ENCODE results near the gene KMT5C.
"Not testable (repeated sequence)": the region's sequence is repeated elsewhere in the genome, so short reads cannot be mapped to it uniquely, and the experiment has no call there.

Gene KMT5C

DNA sequence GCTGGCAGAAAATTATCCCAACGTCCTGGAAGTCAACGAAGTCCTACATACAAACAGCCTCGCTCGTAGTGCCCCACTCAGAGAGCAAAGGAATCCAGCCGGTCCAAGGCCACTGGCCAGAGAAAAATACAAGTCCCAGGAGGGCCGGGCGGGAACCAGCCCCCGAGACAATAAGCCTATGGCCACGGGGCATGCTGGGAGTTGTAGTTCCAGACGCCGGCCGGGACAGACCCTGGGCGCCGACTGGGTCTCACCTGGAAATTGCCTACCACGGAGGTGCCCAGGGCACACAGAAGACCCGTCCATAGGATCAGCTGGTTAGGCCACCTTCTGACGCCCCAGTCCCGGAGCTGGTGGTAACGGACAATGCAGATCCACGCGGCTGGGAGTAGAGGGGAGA is 19.9 kb upstream of the KMT5C start:
- DNase-seq, result no peak

GRCh38 chr19:55320844-55321419 is 18.7 kb upstream of the KMT5C start:
- no peak for DNase-seq

GRCh38 chr19:55321466-55322137 is 18.1 kb upstream of the KMT5C start:
- DNase-seq, result no peak

DNA sequence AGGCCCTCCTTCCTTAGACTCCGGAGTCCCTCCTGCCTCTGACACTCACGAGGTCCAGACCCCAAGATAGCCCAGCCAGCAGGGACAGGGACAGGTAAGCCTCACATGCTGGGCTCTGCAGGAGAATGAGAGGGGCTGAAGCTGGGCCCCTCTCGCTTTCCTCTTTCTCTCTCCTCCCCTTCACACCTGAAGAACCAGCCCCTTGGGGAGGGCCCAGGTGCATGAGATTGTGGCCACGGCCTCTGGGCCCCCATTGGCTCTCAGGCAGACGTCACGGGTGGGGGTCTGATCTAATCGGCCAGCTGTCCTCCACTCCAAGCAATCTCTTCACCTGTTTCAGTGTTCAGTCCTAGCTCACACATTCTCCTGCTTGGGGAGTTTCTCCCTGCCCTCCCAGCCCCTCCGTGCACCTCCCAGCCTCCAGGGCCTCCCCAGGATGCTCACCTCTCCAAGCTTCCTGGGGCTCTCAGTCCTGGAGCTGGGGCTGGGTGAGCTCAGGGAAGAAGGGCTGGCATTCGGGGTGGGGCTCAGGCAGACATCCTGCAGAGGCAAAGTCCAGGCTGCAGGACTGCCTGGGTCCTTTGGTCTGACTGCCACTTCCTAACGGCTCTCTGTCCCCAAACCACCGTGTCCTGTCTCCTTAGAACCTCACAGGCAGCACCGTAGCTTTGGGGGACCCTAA is 17.3 kb upstream of the KMT5C start:
- no peak for DNase-seq

DNA sequence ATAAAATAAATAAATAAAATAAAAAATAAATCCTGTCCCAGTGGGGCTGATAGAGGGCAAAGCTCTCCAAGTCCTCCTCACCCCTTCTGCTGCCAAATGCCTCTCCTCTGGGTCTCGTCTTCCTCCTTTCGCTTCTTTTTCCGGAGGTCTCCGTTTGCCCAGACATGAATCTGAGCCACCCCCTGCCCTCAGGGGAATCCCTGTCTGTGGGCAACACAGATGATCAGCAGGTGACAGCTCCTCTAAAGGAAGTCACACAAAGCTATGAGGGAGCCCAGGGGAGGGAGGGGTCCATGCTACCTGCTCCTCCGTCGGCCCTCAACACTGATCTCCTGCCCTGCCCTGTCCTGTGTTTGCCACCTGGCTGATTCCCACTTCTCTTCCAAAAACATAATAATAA is 15.0 kb upstream of the KMT5C start:
- no peak for DNase-seq

- no peak for DNase-seq
These were observed 14.5 kb upstream of the KMT5C start, which contains the start of gene TMEM150B for GRCh38 chr19:55325172-55325571. TMEM150B (minus strand) TSS chr19:55325341; CDS start chr19:55321036, 4,305 bp downstream.

GRCh38 chr19:55328774-55329318 is 10.8 kb upstream of the KMT5C start:
- not testable (repeated sequence) for DNase-seq

DNA sequence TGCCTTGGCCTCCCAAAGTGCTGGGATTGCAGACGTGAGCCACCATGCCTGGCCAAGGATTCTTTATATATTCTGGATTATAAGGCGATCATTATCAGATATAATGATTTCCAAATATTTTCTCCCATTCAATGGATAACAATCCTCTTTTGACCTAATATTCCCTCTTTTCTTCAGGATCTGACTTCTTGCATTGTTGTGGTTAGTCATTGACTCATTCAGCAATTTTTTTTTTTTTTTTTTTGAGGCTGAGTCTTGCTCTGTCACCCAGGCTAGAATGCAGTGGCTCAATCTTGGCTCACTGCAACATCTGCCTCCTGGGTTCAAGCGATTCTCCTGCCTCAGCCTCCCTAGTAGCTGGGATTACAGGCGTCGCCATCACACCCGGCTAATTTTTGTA is 9.9 kb upstream of the KMT5C start:
- DNase-seq, result not testable (repeated sequence)

DNA sequence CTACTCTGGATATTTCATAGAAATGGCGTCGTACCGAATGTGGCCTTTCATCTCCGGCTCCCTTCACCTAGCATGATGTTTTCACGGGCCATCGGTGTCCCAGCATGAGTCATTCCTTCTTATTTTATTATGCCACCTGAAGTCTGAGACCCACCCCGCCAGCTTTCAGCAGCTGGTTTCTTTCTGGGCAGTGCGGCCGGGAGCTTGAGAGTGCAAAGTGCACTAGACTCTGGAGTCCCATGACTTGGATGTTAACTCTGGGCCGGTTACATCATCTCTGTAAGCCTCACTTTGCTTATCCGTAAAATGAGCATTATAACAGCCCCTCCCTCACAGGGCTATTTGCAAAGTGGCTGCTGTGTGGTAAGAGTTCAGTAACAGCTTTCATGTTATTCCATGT is 5.8 kb upstream of the KMT5C start:
- DNase-seq, result no peak

DNA sequence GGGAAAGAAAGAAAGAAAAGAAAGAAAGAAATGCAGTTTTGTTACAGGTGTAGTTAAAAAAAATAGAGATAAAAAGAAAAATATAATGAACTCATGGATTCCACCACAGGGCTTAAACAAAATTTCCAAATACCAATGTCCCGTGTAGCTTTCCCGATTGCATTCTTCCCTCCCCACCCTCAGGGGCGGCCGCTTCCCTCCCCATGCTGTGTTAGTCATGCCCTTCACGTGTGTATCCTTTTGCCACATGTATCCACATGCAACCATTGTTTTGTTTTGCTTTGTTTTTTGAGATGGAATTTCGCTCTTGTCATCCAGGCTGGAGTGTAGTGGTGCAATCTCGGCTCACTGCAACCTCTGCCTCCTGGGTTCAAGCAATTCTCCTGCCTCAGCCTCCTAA is 3.6 kb upstream of the KMT5C start:
- DNase-seq, result no peak

DNA sequence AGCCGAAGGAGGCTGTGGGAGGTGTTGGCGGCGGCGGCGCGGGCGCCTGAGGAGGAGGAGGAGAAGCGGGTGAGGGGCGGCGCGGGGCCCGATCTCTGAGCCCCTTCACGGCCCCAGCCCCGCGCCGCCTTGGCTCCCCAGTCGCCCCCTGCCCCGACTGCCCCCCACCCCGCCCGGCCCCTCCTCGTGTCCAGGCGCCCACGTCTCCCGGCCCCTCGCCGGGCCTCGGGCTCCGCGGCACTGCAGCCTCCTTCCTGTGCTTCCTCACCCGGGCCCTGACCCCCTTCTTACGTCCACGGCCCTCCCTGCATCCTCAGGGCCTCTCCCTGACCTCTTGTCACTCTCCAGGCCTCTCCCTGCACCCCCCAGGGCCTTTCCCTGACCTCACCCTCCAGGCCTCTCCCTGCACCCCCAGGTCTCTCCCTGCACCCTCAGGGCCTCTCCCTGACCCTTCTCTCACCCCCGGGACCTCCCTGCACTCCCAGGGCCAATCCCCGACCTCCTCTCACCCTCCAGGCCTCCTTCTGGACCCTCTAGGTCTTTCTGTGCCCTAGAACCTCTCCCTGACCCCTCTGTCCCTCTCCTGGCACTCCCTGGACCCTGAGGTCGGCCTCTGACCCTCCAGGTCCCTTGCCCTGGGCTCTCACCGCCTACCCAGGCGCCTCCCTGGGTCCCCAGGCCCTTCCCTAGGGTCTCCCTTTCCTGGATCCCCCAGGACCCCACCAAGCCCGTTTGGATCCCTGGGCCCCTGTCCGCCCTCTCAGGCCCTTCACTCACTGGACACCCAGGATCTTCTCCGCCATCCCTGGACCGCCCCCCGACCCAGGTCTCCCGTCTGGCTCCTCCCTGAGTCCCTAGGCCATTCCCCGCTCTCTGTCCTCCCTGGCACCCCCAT is 460 bp downstream of the KMT5C start:
- no peak for DNase-seq

DNA sequence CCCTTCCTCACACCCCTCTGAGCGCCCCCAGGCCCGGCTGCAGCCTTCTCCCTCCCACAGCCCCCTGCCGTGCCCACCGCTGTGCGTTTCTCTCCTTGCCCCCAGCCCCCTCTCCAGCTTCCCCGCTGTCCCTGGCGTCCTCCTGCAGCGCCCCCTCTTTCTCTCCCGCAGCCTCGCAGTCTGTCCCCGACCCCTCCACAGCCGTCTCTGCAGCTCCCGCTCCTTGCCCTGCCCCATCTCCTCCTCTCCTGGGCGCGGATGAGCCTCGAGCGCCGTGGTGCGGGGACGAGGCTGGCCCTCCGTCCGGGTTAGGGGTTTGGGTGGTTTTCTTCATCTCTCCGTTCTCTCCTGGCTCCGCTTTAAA is 1.1 kb downstream of the KMT5C start:
- DNase-seq, result no peak

- peak; percentile 34 for DNase-seq
These were observed 1.5 kb downstream of the KMT5C start for GRCh38 chr19:55341171-55341588.

DNA sequence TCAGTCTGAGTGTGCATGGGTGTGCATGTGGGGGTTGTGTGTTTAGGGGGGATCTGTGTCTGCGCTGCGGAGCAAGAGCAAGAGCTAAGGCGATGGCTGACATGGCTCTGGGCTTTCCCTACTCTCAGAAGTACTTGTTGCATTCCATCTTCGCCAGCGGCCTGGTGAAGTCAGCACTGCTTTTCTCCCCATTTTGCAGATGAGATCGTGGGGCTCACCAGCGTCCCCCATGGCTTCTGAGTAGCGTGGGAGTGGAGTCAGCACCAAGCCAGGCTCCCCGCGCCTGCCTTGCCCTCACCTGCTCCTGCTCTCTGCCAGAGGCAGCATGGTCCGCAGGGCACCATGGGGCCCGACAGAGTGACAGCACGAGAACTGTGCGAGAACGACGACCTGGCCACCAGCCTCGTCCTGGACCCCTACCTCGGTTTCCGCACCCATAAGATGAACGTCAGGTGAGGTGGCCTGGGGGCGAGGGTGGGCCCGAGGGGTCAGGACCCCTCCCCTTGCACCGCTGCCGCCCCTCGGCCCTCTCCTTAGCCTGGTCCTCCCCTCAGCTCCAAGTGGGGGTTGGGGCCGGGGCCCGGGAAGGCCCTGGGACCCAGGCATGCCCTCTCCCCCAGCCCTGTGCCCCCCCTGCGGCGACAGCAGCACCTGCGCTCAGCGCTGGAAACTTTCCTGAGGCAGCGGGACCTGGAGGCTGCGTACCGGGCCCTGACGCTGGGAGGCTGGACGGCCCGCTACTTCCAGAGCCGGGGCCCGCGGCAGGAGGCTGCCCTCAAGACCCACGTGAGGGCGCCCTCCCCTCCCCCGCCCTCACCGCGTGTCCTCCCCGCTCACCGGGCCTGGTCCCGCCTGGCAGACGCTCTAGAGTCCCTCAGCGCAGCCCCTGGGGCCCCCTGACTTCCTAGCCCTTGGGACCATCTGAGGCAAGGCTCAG is 2.2 kb downstream of the KMT5C start:
- no peak for DNase-seq

DNA sequence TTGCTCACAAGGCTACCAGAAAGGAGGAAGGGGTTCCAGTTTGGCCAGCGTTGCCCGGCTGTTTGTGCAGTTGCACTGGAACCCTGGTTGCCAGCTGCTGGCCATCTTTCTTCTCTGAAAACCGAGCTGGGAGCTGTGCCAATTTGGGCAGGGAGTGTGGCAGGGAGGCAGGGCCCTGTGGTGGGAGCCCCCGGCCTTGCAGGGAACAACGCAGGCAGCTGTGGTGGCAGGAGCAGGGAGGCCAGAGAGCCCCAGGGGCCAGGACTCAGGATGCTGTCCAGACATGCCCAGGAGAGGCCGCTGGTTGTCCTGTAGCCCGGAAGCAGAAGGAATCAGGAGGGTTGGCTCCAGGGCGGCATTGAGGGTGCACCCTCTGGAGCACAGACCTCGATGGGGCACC is 4.8 kb downstream of the KMT5C start:
- no peak for DNase-seq

- no peak for DNase-seq
These were observed 5.6 kb downstream of the KMT5C start for GRCh38 chr19:55345101-55345817.

- no peak for DNase-seq
These were observed 6.4 kb downstream of the KMT5C start for GRCh38 chr19:55345818-55346724.

DNA sequence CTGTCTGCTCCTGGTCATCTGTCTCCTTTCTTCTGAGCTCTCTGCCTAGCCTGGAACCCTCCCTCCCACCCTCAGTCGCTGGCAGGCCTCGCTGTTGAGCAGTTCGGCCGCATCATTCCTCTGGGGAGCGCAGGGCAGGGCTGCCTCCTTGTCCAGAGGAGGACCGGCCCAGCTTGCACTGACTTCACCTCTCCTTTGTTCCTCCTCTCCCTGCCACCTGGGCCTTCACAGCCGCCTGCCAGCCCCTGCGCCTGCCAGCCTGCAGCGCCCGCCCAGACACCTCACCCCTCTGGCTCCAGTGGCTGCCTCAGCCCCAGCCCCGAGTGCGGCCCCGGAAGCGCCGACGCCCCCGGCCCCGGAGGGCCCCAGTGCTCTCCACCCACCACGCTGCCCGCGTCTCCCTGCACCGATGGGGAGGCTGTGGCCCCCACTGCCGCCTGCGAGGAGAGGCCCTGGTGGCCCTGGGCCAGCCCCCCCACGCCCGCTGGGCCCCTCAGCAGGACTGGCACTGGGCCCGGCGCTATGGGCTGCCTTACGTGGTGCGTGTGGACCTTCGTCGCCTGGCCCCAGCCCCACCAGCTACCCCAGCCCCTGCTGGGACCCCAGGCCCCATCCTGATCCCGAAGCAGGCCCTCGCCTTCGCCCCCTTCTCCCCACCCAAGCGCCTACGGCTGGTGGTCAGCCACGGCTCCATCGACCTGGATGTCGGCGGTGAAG is 7.2 kb downstream of the KMT5C start:
- no peak for DNase-seq

- DNase-seq, result no peak
These were observed 7.8 kb downstream of the KMT5C start for GRCh38 chr19:55347442-55348009.
